BE2C (cell line): Measurements from ENCODE around the gene NUP188.

Source experiments
- DNase-seq: peaks from one replicate; pipeline ENCODE4 v3.0.0-alpha.2; 2020
- H3K27me3 ChIP-seq: fragments of 250-450 bp; sonication (Bioruptor Pico); 2 replicates; pipeline ENCODE4 v1.5.1; 2020; ENCODE audit warnings: mild to moderate bottlenecking
- H3K36me3 ChIP-seq: fragments of 250-450 bp; sonication (Bioruptor Pico); 2 replicates; pipeline ENCODE4 v1.5.1; 2020; ENCODE audit warnings: mild to moderate bottlenecking
- H3K4me1 ChIP-seq: fragments of 250-450 bp; sonication (Bioruptor Pico); 2 replicates; pipeline ENCODE4 v1.5.1; 2020
- H3K4me3 ChIP-seq: 2 replicates; pipeline ENCODE4 v1.5.1; 2011; ENCODE audit warnings: low read depth, low read length
- H3K9me3 ChIP-seq: fragments of 250-450 bp; sonication (Bioruptor Pico); 2 replicates; pipeline ENCODE4 v1.5.1; 2020
- TF ChIP-seq, protein P1 (sequence below): IDR thresholded peaks from 2 replicates; pipeline ENCODE4 v1.5.1; 2012; ENCODE audit warnings: mild to moderate bottlenecking, low read depth, low read length

NUP188 gene

DNA sequence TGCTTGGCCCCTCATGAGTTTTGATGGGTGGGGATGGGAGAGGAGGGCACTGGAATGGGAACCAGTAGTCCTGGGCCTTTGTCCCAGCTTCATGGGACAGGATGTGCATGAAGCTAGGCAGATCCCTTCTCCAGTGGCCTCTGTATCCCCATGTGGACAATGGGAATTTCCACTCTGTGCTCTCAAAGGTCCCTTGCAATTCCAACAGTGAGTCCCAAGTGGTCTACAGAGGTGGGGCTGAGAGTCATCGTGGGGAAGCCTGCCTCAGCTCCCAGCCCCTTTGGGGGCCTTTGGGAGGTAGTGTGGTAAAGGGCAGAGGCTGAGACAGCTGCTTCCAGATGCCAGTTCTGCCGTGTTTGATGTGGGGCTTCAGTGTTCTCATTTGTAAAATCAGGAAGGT, 28.6 kb upstream of the NUP188 start:
- TF ChIP-seq, protein P1, sequence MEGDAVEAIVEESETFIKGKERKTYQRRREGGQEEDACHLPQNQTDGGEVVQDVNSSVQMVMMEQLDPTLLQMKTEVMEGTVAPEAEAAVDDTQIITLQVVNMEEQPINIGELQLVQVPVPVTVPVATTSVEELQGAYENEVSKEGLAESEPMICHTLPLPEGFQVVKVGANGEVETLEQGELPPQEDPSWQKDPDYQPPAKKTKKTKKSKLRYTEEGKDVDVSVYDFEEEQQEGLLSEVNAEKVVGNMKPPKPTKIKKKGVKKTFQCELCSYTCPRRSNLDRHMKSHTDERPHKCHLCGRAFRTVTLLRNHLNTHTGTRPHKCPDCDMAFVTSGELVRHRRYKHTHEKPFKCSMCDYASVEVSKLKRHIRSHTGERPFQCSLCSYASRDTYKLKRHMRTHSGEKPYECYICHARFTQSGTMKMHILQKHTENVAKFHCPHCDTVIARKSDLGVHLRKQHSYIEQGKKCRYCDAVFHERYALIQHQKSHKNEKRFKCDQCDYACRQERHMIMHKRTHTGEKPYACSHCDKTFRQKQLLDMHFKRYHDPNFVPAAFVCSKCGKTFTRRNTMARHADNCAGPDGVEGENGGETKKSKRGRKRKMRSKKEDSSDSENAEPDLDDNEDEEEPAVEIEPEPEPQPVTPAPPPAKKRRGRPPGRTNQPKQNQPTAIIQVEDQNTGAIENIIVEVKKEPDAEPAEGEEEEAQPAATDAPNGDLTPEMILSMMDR, result no peak
- Histone ChIP-seq H3K27me3 (no peaks in the 10 kb centered on the region), H3K9me3 (no peaks in the 10 kb centered on the region), H3K4me3 (no peak overlapping the region), H3K36me3 (peaks cover 21% of the 10 kb centered on the region), H3K4me1 (peaks cover 6% of the 10 kb centered on the region)
- no peak for DNase-seq

DNA sequence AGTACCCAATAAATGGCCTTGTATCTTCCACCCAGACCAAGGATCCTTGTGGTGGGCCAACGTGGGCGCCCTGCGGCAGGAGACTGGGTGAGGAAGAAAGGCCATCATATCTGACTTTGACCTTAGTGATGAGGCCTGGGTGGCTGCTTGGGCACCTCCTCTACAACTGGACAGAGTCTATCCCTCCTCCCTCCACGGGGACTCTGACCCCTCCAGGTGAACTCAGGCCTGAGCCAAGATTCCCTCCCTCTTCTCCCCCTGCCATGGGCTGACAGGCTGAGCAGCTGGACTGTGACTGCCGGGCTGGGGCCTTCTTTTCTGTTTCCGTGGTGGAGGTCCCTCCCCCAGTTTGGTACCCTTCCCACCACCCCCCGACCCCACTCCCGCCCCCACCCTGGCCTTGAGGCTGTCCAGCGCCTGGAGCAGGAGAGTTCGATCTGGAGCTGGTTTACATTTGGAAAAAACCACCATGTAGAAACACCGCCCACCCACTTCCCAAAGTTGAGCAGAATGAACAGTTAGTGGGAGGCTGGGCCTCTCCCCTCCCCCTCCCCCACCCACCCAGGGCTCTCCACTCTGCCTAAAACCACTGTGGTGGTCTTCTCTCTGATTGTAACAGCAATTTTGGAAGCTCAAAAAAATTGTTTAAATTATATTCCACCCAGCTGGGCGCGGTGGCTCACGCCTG, 28.0 kb upstream of the NUP188 start:
- Histone ChIP-seq H3K27me3 (no peaks in the 10 kb centered on the region), H3K36me3 (peaks cover 21% of the 10 kb centered on the region), H3K9me3 (no peaks in the 10 kb centered on the region), H3K4me1 (peaks cover 6% of the 10 kb centered on the region), H3K4me3 (no peak overlapping the region)
- DNase-seq, result no peak
- TF ChIP-seq, protein P1, result no peak

GRCh38 chr9:128920381-128921058, 27.0 kb upstream of the NUP188 start, which contains the start of gene PHYHD1:
TSS of gene PHYHD1 (plus strand) at chr9:128920982. CDS start at chr9:128922324, 1,342 bp downstream.
- Histone ChIP-seq H3K4me1 (peaks cover 6% of the 10 kb centered on the region), H3K27me3 (no peaks in the 10 kb centered on the region), H3K9me3 (no peaks in the 10 kb centered on the region), H3K36me3 (peaks cover 18% of the 10 kb centered on the region), H3K4me3 (no peak within 1 kb of the TSS)
- TF ChIP-seq, protein P1, result no peak
- DNase-seq, result peak; percentile 39

DNA sequence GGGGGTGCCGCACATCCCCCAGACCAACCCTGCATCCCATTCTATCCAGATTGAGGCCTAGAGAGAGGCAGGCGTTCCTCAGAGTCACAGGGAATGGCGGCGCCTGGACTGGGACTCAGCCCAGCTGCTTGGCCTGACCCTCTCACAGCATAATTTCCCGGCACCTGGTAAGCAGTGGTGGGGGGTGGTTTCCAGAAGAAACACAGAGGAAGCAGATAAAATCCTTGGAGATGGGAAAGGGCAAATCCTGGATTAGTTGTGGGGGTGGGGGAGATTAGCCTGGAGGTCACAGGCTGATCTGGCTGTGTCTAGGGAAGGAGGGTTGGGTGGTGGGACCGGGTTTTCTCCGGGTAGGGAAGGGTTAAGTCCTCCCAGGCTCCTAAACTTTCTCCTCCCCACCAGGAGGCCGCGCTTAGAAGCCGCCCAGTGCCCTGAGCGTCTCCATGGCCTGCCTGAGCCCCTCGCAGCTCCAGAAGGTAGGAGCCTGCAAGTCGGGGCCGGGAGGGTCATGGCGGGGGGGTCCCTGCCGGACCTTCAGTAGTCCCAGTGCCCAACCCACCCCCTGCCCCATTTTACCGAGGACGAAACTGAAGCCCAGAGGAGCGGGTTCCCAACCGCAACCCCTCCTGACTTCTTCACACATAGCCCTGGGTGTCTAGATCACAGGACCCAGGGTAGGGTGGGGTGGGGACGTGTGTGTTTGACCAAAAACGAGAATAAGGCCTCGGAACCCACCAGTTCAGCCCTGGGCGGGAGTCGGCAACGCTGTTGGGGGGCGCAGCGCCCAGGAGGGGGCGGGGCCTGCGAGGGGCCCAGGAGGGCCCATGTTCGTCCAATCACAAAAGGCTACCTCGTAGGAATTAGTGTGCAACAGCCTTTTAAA, 25.4 kb upstream of the NUP188 start:
- Histone ChIP-seq H3K4me1 (peaks cover 6% of the 10 kb centered on the region), H3K27me3 (no peaks in the 10 kb centered on the region), H3K4me3 (no peak overlapping the region), H3K36me3 (peaks cover 8% of the 10 kb centered on the region), H3K9me3 (no peaks in the 10 kb centered on the region)
- TF ChIP-seq, protein P1, result no peak
- peak; percentile 30 for DNase-seq

GRCh38 chr9:128923493-128923883, 24.0 kb upstream of the NUP188 start:
- Histone ChIP-seq H3K9me3 (no peaks in the 10 kb centered on the region), H3K27me3 (no peaks in the 10 kb centered on the region), H3K36me3 (no peaks in the 10 kb centered on the region), H3K4me1 (peaks cover 6% of the 10 kb centered on the region), H3K4me3 (no peak overlapping the region)
- TF ChIP-seq, protein P1, result no peak
- no peak for DNase-seq
